Stimulated activated CD4-positive, alpha-beta T cell treated with anti-CD3 and anti-CD28 coated beads, Interleukin-2, amount 100 ng/mL, for 4 hours (primary cell): ENCODE measurements around the gene AGAP4.
"Not testable (repeated sequence)": the region's sequence is repeated elsewhere in the genome, so short reads cannot be mapped to it uniquely, and the experiment has no call there.

ENCODE experiments used
- DNase-seq: peaks from one replicate; pipeline ENCODE4 v3.0.0-alpha.2; 2020; ENCODE audit warnings: low read depth

Gene AGAP4

GRCh38 chr10:45790694-45791426 lies 56.4 kb downstream of the AGAP4 start:
- DNase-seq = not testable (repeated sequence)

DNA sequence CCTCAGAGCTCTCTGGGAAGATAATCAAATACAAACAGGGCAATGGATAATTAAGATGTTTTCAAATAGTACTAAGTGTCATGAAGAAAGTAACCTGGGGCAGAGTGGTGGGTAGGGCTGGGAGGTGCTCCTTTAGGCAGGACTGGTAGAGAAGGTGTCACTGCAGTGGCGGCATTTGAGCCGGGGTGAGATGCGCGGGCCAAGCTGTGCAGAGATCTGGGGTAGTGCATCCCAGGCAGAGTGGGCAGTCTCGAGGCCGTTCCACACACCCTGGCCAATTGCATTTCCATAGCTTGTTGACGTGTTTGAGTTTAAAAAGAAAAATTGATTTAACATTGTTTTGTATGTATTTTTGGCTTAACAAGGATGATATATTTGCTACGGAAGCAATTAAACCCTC lies 57.3 kb downstream of the AGAP4 start:
- not testable (repeated sequence) for DNase-seq

DNA sequence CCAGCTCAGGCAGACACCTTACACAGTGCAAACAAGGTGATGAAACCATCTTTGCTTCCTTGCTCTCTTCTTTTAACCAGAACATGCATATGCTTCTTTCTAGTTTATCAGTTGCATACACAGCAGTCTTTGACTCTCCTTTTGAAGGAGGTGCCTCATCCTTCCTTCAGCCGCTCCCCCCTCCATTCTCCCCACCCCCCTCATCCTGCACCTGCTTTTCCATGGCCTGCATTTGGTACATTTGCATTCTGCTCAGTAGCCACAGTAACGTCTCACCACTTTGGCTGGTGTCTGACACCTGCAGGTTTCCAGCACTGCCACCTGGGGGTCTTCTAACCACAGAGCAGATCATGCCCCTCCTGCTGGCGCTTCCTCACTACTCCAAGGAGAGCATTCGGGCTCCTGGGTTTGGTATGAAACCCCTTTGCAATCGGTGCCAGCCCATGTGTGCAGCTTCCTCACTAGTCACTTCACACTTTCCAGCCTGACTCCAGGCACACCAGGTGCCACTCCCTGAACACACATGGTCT lies 60.0 kb downstream of the AGAP4 start:
- DNase-seq = not testable (repeated sequence)

- not testable (repeated sequence) for DNase-seq
These were observed 61.1 kb downstream of the AGAP4 start for GRCh38 chr10:45786217-45786616.
